HEK293 (cell line): ENCODE results near the gene KIT.
A peak's percentile ranks its signal among the peaks of the same experiment; 100 is the strongest.

ENCODE experiments used
- CTCF ChIA-PET: fragments of 350-600 bp; formaldehyde crosslinking; extraction: SDS; loops from one replicate; lab custom pipeline; 2021; ENCODE audit warnings: antibody characterized with exemption; lab: Yijun Ruan, JAX
- POLR2A ChIA-PET: fragments of 300-600 bp; formaldehyde crosslinking; extraction: SDS; loops from one replicate; lab custom pipeline; 2020; ENCODE audit warnings: antibody characterized with exemption, inconsistent platforms; lab: Yijun Ruan, JAX
- H3K27ac ChIP-seq: fragments of 200-500 bp; sonication (Bioruptor generic); 2 replicates; pipeline ENCODE4 v1.5.1; 2014; ENCODE audit warnings: low read depth, low read length, control low read depth, inconsistent platforms; ENCODE audit errors: extremely low read depth
- H3K36me3 ChIP-seq, 2 experiments: fragments of 200-500 bp in 1 of 2; sonication (Bioruptor generic) in 1 of 2; 1 replicate in 1 of 2; 2 replicates in 1 of 2; pipeline ENCODE4 v1.5.1; 2014 to 2017; ENCODE audit warnings: inconsistent platforms in 2 of 2, low read length in 2 of 2; ENCODE audit not compliant: control insufficient read depth in 2 of 2, insufficient read depth in 1 of 2
- H3K4me1 ChIP-seq: fragments of 200-500 bp; sonication (Bioruptor generic); 2 replicates; pipeline ENCODE4 v1.5.1; 2014; ENCODE audit warnings: mild to moderate bottlenecking, low read length, inconsistent platforms; ENCODE audit not compliant: control insufficient read depth, insufficient read depth
- H3K4me3 ChIP-seq: 2 replicates; pipeline ENCODE4 v1.5.1; 2011; ENCODE audit warnings: low read depth, mild to moderate bottlenecking, control low read depth, low read length, moderate library complexity
- H3K9me3 ChIP-seq: fragments of 200-500 bp; sonication (Bioruptor generic); 2 replicates; pipeline ENCODE4 v1.5.1; 2014; ENCODE audit warnings: low read depth, low read length, inconsistent platforms; ENCODE audit not compliant: control insufficient read depth, insufficient read depth
- BCL11B ChIP-seq: fragments of 450-650 bp; formaldehyde crosslinking; IDR thresholded peaks from 2 replicates; pipeline ENCODE4 v1.5.1; 2016; ENCODE audit warnings: low read depth, missing biosample characterization, missing genetic modification characterization
- GLIS2 ChIP-seq: fragments of 450-650 bp; formaldehyde crosslinking; IDR thresholded peaks from 2 replicates; pipeline ENCODE4 v1.5.1; 2016; ENCODE audit warnings: missing biosample characterization, missing genetic modification characterization
- IKZF3 ChIP-seq: fragments of 450-650 bp; IDR thresholded peaks from 2 replicates; pipeline ENCODE4 v1.5.0; 2018; ENCODE audit warnings: missing biosample characterization, mild to moderate bottlenecking, missing genetic modification characterization, moderate library complexity
- KLF7 ChIP-seq: fragments of 450-650 bp; formaldehyde crosslinking; IDR thresholded peaks from 2 replicates; pipeline ENCODE4 v1.5.1; 2016; ENCODE audit warnings: missing biosample characterization, missing genetic modification characterization, borderline replicate concordance
- OVOL3 ChIP-seq: fragments of 450-650 bp; formaldehyde crosslinking; IDR thresholded peaks from 2 replicates; pipeline ENCODE4 v1.5.1; 2016; ENCODE audit warnings: missing biosample characterization, missing genetic modification characterization
- YY1 ChIP-seq: fragments of 450-650 bp; formaldehyde crosslinking; IDR thresholded peaks from 2 replicates; pipeline ENCODE4 v1.5.1; 2018; ENCODE audit warnings: missing biosample characterization, missing genetic modification characterization
- ZBTB20 ChIP-seq: fragments of 450-650 bp; formaldehyde crosslinking; IDR thresholded peaks from 2 replicates; pipeline ENCODE4 v1.5.1; 2016; ENCODE audit warnings: missing biosample characterization, missing genetic modification characterization
- ZFP3 ChIP-seq: fragments of 450-650 bp; formaldehyde crosslinking; IDR thresholded peaks from 2 replicates; pipeline ENCODE4 v1.5.1; 2016; ENCODE audit warnings: low read depth, missing biosample characterization, missing genetic modification characterization
- ZFP41 ChIP-seq: fragments of 450-650 bp; formaldehyde crosslinking; IDR thresholded peaks from 2 replicates; pipeline ENCODE4 v1.5.1; 2016; ENCODE audit warnings: missing biosample characterization, missing genetic modification characterization, borderline replicate concordance
- ZNF138 ChIP-seq: fragments of 450-650 bp; formaldehyde crosslinking; IDR thresholded peaks from 2 replicates; pipeline ENCODE4 v1.5.1; 2016; ENCODE audit warnings: missing biosample characterization, missing genetic modification characterization, borderline replicate concordance
- ZNF341 ChIP-seq: fragments of 450-650 bp; formaldehyde crosslinking; IDR thresholded peaks from 2 replicates; pipeline ENCODE4; 2016; ENCODE audit warnings: low read depth, missing biosample characterization, missing genetic modification characterization
- ZNF354C ChIP-seq: fragments of 450-650 bp; formaldehyde crosslinking; IDR thresholded peaks from 2 replicates; pipeline ENCODE4 v1.5.1; 2016; ENCODE audit warnings: missing biosample characterization, missing genetic modification characterization, low read depth, borderline replicate concordance
- ZNF521 ChIP-seq: fragments of 450-650 bp; formaldehyde crosslinking; IDR thresholded peaks from 2 replicates; pipeline ENCODE4 v1.5.1; 2017; ENCODE audit warnings: missing biosample characterization, mild to moderate bottlenecking, missing genetic modification characterization
- ZNF548 ChIP-seq: fragments of 450-650 bp; formaldehyde crosslinking; IDR thresholded peaks from 2 replicates; pipeline ENCODE4 v1.5.1; 2016; ENCODE audit warnings: missing biosample characterization, missing genetic modification characterization
- ZNF621 ChIP-seq: fragments of 450-650 bp; formaldehyde crosslinking; IDR thresholded peaks from 2 replicates; pipeline ENCODE4 v1.5.1; 2017; ENCODE audit warnings: missing biosample characterization, missing genetic modification characterization
- ZNF658 ChIP-seq: fragments of 450-650 bp; formaldehyde crosslinking; IDR thresholded peaks from 2 replicates; pipeline ENCODE4; 2016; ENCODE audit warnings: missing biosample characterization, missing genetic modification characterization
- ZNF837 ChIP-seq: fragments of 450-650 bp; formaldehyde crosslinking; IDR thresholded peaks from 2 replicates; pipeline ENCODE4 v1.5.1; 2016; ENCODE audit warnings: missing biosample characterization, missing genetic modification characterization
- TF ChIP-seq, protein P1 (sequence below): fragments of 450-650 bp; formaldehyde crosslinking; IDR thresholded peaks from 2 replicates; pipeline ENCODE4 v1.5.1; 2016; ENCODE audit warnings: missing biosample characterization, missing genetic modification characterization
- TF ChIP-seq, protein P2 (sequence below): fragments of 450-650 bp; formaldehyde crosslinking; IDR thresholded peaks from 2 replicates; pipeline ENCODE4 v1.5.1; 2016; ENCODE audit warnings: missing biosample characterization, missing genetic modification characterization
- TF ChIP-seq, protein P3 (sequence below): fragments of 450-650 bp; formaldehyde crosslinking; IDR thresholded peaks from 2 replicates; pipeline ENCODE4 v1.5.1; 2016; ENCODE audit warnings: missing biosample characterization, missing genetic modification characterization
- TF ChIP-seq, protein P4 (sequence below): fragments of 450-650 bp; formaldehyde crosslinking; IDR thresholded peaks from 2 replicates; pipeline ENCODE4 v1.5.1; 2016; ENCODE audit warnings: missing biosample characterization, missing genetic modification characterization
- TF ChIP-seq, protein P5 (sequence below): fragments of 450-650 bp; formaldehyde crosslinking; IDR thresholded peaks from 2 replicates; pipeline ENCODE4 v1.5.1; 2016; ENCODE audit warnings: missing biosample characterization, missing genetic modification characterization
- TF ChIP-seq, protein P6 (sequence below): fragments of 450-650 bp; formaldehyde crosslinking; IDR thresholded peaks from 2 replicates; pipeline ENCODE4 v1.5.1; 2016; ENCODE audit warnings: missing biosample characterization, missing genetic modification characterization
- TF ChIP-seq, protein P7 (sequence below): fragments of 450-650 bp; formaldehyde crosslinking; IDR thresholded peaks from 2 replicates; pipeline ENCODE4 v1.5.1; 2016; ENCODE audit warnings: missing biosample characterization, missing genetic modification characterization
- TF ChIP-seq, protein P8 (sequence below): fragments of 450-650 bp; formaldehyde crosslinking; IDR thresholded peaks from 2 replicates; pipeline ENCODE4 v1.5.1; 2016; ENCODE audit warnings: missing biosample characterization, missing genetic modification characterization

Gene KIT

DNA sequence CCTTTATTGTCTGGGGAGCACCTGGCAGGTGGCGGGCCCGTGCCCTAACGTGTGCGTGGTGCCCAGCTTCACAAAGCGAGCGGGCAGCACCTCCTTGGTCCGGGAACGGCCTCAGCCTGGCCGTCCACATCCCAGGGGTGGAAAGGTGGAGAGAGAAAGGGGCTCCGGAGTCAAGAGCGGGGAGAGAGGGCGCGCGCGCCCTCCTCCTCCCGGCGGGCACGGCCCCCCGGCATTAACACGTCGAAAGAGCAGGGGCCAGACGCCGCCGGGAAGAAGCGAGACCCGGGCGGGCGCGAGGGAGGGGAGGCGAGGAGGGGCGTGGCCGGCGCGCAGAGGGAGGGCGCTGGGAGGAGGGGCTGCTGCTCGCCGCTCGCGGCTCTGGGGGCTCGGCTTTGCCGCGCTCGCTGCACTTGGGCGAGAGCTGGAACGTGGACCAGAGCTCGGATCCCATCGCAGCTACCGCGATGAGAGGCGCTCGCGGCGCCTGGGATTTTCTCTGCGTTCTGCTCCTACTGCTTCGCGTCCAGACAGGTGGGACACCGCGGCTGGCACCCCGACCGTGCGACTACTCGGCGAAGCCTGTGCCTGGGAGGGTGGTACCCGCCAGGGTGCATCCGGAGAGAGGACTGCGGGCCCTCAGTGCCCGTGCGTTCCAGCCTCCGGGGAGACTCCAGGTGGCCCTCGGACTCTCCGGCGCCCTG lies at the start of gene KIT:
Gene KIT, plus strand, starts transcription at position 407 of the 701 bp plus-strand sequence. Its CDS starts 58 bp downstream, at position 465.
- CTCF ChIA-PET, result interaction anchor here (0.7 to 1.5 kb wide), 3 partner anchors 87 to 896 kb away, joined by 4 to 5 read pairs (median 4); no protein-coding TSS in a partner anchor
- Histone ChIP-seq H3K4me3 (peak within 1 kb of the TSS; percentile 58), H3K36me3 (no peaks in the 10 kb centered on the region), H3K9me3 (no peaks in the 10 kb centered on the region), H3K27ac (peak within 1 kb of the TSS; percentile 60; the same call in 1 of the 2 replicates), H3K4me1 (peaks cover 5% of the 10 kb centered on the region; the same call in 1 of the 2 replicates)
- POLR2A ChIA-PET, result interaction anchor here (0.6 kb wide), 2 partner anchors 11 to 369 kb away, joined by 3 read pairs; no protein-coding TSS in a partner anchor
- no peak for TF ChIP-seq IKZF3
- TF ChIP-seq ZNF138 (tag by site-specific recombination), result no peak
- TF ChIP-seq ZNF621 (tag by site-specific recombination), result no peak
- no peak for TF ChIP-seq ZFP41
- TF ChIP-seq GLIS2, result peak; percentile 37
- TF ChIP-seq, protein P1, sequence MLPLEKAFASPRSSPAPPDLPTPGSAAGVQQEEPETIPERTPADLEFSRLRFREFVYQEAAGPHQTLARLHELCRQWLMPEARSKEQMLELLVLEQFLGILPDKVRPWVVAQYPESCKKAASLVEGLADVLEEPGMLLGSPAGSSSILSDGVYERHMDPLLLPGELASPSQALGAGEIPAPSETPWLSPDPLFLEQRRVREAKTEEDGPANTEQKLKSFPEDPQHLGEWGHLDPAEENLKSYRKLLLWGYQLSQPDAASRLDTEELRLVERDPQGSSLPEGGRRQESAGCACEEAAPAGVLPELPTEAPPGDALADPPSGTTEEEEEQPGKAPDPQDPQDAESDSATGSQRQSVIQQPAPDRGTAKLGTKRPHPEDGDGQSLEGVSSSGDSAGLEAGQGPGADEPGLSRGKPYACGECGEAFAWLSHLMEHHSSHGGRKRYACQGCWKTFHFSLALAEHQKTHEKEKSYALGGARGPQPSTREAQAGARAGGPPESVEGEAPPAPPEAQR (tag by site-specific recombination), result no peak
- TF ChIP-seq KLF7 (tag by site-specific recombination), result no peak
- no peak for TF ChIP-seq ZNF658
- no peak for TF ChIP-seq YY1
- TF ChIP-seq, protein P2, sequence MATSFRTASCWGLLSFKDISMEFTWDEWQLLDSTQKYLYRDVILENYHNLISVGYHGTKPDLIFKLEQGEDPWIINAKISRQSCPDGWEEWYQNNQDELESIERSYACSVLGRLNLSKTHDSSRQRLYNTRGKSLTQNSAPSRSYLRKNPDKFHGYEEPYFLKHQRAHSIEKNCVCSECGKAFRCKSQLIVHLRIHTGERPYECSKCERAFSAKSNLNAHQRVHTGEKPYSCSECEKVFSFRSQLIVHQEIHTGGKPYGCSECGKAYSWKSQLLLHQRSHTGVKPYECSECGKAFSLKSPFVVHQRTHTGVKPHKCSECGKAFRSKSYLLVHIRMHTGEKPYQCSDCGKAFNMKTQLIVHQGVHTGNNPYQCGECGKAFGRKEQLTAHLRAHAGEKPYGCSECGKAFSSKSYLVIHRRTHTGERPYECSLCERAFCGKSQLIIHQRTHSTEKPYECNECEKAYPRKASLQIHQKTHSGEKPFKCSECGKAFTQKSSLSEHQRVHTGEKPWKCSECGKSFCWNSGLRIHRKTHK (tag by site-specific recombination), result no peak
- TF ChIP-seq, protein P3, sequence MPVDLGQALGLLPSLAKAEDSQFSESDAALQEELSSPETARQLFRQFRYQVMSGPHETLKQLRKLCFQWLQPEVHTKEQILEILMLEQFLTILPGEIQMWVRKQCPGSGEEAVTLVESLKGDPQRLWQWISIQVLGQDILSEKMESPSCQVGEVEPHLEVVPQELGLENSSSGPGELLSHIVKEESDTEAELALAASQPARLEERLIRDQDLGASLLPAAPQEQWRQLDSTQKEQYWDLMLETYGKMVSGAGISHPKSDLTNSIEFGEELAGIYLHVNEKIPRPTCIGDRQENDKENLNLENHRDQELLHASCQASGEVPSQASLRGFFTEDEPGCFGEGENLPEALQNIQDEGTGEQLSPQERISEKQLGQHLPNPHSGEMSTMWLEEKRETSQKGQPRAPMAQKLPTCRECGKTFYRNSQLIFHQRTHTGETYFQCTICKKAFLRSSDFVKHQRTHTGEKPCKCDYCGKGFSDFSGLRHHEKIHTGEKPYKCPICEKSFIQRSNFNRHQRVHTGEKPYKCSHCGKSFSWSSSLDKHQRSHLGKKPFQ (tag by site-specific recombination), result no peak
- TF ChIP-seq ZNF354C (tag by site-specific recombination), result no peak
- TF ChIP-seq, protein P4, sequence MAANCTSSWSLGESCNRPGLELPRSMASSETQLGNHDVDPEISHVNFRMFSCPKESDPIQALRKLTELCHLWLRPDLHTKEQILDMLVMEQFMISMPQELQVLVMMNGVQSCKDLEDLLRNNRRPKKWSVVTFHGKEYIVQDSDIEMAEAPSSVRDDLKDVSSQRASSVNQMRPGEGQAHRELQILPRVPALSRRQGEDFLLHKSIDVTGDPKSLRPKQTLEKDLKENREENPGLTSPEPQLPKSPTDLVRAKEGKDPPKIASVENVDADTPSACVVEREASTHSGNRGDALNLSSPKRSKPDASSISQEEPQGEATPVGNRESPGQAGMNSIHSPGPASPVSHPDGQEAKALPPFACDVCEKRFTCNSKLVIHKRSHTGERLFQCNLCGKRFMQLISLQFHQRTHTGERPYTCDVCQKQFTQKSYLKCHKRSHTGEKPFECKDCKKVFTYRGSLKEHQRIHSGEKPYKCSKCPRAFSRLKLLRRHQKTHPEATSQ, result no peak
- peak; percentile 30; the same call in 1 of the 2 replicates for TF ChIP-seq ZNF341 (tag by site-specific recombination)
- TF ChIP-seq, protein P5, sequence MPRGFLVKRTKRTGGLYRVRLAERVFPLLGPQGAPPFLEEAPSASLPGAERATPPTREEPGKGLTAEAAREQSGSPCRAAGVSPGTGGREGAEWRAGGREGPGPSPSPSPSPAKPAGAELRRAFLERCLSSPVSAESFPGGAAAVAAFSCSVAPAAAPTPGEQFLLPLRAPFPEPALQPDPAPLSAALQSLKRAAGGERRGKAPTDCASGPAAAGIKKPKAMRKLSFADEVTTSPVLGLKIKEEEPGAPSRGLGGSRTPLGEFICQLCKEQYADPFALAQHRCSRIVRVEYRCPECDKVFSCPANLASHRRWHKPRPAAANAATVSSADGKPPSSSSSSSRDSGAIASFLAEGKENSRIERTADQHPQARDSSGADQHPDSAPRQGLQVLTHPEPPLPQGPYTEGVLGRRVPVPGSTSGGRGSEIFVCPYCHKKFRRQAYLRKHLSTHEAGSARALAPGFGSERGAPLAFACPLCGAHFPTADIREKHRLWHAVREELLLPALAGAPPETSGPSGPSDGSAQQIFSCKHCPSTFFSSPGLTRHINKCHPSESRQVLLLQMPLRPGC (tag by site-specific recombination), result no peak
- no peak for TF ChIP-seq ZNF521
- no peak for TF ChIP-seq OVOL3 (tag by site-specific recombination)
- TF ChIP-seq, protein P6, sequence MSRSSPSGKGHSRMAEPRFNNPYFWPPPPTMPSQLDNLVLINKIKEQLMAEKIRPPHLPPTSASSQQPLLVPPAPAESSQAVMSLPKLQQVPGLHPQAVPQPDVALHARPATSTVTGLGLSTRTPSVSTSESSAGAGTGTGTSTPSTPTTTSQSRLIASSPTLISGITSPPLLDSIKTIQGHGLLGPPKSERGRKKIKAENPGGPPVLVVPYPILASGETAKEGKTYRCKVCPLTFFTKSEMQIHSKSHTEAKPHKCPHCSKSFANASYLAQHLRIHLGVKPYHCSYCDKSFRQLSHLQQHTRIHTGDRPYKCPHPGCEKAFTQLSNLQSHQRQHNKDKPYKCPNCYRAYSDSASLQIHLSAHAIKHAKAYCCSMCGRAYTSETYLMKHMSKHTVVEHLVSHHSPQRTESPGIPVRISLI (tag by site-specific recombination), result no peak
- no peak for TF ChIP-seq BCL11B (tag by site-specific recombination)
- TF ChIP-seq ZNF837, result no peak
- TF ChIP-seq ZBTB20 (tag by site-specific recombination), result peak; percentile 45; the same call in 1 of the 2 replicates
- TF ChIP-seq, protein P7, sequence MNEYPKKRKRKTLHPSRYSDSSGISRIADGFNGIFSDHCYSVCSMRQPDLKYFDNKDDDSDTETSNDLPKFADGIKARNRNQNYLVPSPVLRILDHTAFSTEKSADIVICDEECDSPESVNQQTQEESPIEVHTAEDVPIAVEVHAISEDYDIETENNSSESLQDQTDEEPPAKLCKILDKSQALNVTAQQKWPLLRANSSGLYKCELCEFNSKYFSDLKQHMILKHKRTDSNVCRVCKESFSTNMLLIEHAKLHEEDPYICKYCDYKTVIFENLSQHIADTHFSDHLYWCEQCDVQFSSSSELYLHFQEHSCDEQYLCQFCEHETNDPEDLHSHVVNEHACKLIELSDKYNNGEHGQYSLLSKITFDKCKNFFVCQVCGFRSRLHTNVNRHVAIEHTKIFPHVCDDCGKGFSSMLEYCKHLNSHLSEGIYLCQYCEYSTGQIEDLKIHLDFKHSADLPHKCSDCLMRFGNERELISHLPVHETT (tag by site-specific recombination), result no peak
- TF ChIP-seq ZFP3 (tag by site-specific recombination), result no peak
- TF ChIP-seq ZNF548 (tag by site-specific recombination), result no peak
- TF ChIP-seq, protein P8, sequence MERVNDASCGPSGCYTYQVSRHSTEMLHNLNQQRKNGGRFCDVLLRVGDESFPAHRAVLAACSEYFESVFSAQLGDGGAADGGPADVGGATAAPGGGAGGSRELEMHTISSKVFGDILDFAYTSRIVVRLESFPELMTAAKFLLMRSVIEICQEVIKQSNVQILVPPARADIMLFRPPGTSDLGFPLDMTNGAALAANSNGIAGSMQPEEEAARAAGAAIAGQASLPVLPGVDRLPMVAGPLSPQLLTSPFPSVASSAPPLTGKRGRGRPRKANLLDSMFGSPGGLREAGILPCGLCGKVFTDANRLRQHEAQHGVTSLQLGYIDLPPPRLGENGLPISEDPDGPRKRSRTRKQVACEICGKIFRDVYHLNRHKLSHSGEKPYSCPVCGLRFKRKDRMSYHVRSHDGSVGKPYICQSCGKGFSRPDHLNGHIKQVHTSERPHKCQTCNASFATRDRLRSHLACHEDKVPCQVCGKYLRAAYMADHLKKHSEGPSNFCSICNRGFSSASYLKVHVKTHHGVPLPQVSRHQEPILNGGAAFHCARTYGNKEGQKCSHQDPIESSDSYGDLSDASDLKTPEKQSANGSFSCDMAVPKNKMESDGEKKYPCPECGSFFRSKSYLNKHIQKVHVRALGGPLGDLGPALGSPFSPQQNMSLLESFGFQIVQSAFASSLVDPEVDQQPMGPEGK (tag by site-specific recombination), result 0 out of 2 replicates have a peak, but pooled peaks have one; percentile 43
